ENCODE measurements around the gene STEAP3. TPM values are rescaled to one million over a fixed set of nuclear protein-coding genes. Genes with fewer than 3 reads are reported as not detected.
A peak's percentile ranks its signal among the peaks of the same experiment; 100 is the strongest.

Gene STEAP3
- total RNA-seq, 1 experiment from 2014 or later, result 71.3 TPM

- DNase-seq (ENCODE audit: low spot score), result peak; percentile 30
Observed at GRCh38 chr2:119292226-119292625, 68.6 kb downstream of the STEAP3 start.

- peak; percentile 35 for DNase-seq (ENCODE audit: low spot score)
Observed at GRCh38 chr2:119293254-119293653, 69.6 kb downstream of the STEAP3 start.

DNA sequence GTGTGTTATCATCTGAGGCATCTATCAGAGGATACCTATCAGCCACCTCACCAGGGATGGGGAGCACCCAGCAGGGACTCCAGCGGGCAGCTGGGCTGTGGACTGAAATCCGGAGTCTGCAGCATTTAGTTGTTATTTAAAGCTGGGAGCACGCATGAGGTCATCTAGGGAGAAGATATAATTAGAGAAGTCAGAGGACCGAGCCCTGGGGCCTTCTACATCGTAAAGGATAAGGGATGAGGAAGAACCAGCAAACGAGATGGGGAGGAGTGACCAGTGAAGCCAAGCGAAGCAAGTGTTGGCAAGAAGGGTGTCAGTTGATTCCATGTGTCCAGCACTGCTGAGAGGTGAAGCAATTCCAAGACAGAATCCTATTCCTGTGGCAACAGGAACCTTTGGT, 70.3 kb downstream of the STEAP3 start:
- DNase-seq (ENCODE audit: low spot score), result peak; percentile 42

DNA sequence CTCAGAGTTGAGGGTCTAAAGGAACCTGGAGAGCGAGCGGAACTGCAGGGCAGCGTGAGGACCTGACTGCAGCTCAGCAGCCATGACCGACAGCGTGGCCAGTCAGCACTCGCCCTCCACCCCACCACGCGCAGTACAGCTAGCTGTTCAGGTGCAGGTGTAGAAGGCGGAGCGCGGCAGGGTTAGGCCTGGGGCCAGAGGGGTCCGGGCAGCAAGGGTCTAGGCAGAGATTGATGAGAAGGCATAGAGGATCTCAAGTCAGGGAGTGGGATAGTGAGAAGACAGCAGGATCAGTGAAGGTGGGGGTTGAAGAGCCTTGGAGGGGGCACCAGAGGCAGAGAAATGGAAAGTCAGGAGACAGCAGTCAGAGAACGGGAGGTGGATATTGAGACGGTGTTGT, 71.0 kb downstream of the STEAP3 start:
- no peak for DNase-seq (ENCODE audit: low spot score)

DNA sequence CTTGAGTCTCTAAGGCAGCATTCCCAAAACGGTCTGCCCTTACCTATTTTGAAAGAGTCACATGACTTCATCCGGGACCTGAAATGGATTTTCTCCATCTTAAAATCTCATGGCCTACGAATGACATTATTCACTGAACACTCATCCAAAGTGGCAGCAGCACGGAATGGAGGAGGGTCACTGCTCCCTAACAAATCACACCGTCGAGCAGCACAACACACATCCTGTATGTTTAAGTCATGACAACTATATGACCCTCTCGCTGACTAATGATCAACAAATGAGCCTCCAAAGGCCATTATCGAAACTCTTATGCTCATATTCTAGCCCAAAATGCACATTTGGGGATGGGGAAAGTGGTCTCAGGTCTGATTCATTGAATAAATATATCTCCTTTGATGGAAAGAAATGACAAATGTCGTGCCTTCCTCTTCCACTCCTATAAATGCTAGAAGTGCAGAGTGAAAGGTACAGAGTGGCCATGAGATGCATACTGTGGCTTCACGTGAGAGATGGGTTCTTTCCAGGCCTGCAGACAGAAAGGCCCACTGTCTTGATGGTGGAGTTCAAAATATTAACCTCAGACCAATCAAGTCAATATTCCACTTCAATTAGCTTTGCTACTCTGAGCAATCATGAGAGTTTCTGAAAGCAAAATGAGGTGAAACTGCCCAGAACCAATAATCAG, 72.2 kb downstream of the STEAP3 start:
- DNase-seq (ENCODE audit: low spot score), result no peak

DNA sequence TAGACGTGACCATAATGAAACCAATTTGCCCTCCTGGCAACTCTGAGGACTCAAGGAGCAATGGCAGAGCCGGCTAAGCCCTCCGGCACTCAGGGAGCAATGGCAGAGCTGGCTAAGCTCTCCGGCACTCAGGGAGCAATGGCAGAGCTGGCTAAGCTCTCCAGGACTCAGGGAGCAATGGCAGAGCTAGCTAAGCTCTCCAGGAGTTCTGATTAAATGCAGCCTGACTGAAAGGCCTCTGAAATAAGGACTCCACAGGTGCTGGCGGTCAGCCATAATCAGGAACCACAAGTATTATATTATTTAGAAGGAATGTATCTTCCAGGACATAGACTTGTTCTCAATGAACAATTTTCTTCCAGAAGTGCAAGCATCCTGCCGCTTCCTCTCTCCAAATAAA, 77.8 kb downstream of the STEAP3 start:
- DNase-seq (ENCODE audit: low spot score), result peak; percentile 27

GRCh38 chr2:119304847-119305246, 81.2 kb downstream of the STEAP3 start:
- DNase-seq (ENCODE audit: low spot score), result no peak

DNA sequence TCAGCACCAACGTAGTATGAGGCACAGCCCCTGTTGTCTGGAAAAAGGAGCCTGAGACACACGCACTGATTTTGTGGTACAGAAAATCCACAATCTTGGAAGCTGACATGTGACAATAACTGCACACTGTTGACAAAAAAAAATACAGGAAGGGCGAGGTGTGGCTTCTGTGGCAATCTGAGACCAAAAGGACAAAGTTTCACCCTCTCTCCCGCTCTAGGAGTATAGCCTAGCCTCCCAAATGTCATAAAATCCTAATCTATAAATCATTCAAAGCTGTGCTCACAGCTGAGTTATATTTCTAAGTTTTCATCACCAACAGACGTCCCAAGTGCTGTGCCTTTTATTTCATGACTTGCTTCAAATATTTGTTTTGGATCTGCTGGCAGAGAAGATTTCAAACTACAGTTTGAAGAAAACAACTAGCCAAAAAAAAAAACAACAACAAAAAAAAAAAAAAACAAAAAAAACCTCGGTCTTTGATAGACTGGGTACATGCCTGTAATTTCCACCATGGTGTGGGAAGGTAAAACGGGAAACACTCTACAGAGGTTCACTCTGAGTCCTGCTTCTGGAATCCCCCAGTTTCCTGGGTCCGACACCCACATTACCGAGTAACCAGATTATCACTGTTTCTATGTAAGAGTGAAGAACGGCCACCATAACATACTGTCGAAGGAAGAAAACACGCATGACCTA, 82.0 kb downstream of the STEAP3 start:
- DNase-seq (ENCODE audit: low spot score), result no peak

GRCh38 chr2:119306196-119306590, 82.6 kb downstream of the STEAP3 start:
- DNase-seq (ENCODE audit: low spot score), result no peak

- no peak for DNase-seq (ENCODE audit: low spot score)
Observed at GRCh38 chr2:119307419-119308140, 83.9 kb downstream of the STEAP3 start.

- no peak for DNase-seq (ENCODE audit: low spot score)
Observed at GRCh38 chr2:119308793-119309330, 85.2 kb downstream of the STEAP3 start.

- DNase-seq (ENCODE audit: low spot score), result no peak
Observed at GRCh38 chr2:119311371-119311770, 87.7 kb downstream of the STEAP3 start.

- no peak for DNase-seq (ENCODE audit: low spot score)
Observed at GRCh38 chr2:119311831-119312230, 88.2 kb downstream of the STEAP3 start.

Other genes starting within 250 kb of the STEAP3 start
- not detected in 2 replicates for gene C1QL2, start 65.1 kb upstream of the STEAP3 start, total RNA-seq (2014; rRNA removed; shearing (Covaris generic))
- gene C2orf76, start 143.0 kb downstream of the STEAP3 start, total RNA-seq (2014; rRNA removed; shearing (Covaris generic)), result 25.6 and 34.5 TPM in 2 replicates
- 226 and 257 TPM in 2 replicates for gene DBI, start 143.1 kb downstream of the STEAP3 start, total RNA-seq (2014; rRNA removed; shearing (Covaris generic))
- 0.12 and 1.3 TPM in 2 replicates for gene TMEM37, start 208.0 kb downstream of the STEAP3 start, total RNA-seq (2014; rRNA removed; shearing (Covaris generic))

Measured in A172 (cell line).